ENCODE measurements around the gene ST3GAL3. TPM values are rescaled to one million over a fixed set of nuclear protein-coding genes. Genes with fewer than 3 reads are reported as not detected.

The ST3GAL3 gene
- total RNA-seq, 1 experiment from 2014 or later: 26.0 TPM

DNA sequence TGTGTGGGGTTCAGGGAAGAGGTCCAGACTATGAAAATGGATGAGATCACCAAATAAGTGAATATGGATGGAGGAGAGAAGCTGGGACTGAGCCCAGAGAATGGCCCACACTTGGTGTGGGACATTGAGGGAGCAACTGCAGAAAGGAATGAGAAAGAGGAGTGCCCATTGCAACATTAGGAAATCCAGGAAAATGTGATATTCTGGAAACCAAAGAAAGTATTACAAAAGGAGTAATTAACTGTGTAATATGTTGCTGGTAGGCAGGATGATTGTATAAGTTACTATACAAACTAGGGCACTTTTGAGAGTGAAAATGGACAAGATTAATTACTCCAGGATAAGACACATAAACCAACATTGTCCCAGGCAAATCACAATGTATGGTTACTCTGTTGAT, 166.5 kb downstream of the ST3GAL3 start:
- TF ChIP-seq POLR2AphosphoS5 (IDR thresholded peaks at IDR 0.05; ENCODE audit: low read depth, low read length): no peak
- TF ChIP-seq SIN3A (IDR thresholded peaks at IDR 0.05; ENCODE audit: borderline replicate concordance, insufficient read depth, low read depth, low read length): no peak
- TF ChIP-seq TCF7L2 (IDR thresholded peaks at IDR 0.05; ENCODE audit: low read depth, low read length): no peak
- TF ChIP-seq, protein P1, sequence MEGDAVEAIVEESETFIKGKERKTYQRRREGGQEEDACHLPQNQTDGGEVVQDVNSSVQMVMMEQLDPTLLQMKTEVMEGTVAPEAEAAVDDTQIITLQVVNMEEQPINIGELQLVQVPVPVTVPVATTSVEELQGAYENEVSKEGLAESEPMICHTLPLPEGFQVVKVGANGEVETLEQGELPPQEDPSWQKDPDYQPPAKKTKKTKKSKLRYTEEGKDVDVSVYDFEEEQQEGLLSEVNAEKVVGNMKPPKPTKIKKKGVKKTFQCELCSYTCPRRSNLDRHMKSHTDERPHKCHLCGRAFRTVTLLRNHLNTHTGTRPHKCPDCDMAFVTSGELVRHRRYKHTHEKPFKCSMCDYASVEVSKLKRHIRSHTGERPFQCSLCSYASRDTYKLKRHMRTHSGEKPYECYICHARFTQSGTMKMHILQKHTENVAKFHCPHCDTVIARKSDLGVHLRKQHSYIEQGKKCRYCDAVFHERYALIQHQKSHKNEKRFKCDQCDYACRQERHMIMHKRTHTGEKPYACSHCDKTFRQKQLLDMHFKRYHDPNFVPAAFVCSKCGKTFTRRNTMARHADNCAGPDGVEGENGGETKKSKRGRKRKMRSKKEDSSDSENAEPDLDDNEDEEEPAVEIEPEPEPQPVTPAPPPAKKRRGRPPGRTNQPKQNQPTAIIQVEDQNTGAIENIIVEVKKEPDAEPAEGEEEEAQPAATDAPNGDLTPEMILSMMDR (IDR thresholded peaks at IDR 0.05): no peak
- TF ChIP-seq, protein P2, sequence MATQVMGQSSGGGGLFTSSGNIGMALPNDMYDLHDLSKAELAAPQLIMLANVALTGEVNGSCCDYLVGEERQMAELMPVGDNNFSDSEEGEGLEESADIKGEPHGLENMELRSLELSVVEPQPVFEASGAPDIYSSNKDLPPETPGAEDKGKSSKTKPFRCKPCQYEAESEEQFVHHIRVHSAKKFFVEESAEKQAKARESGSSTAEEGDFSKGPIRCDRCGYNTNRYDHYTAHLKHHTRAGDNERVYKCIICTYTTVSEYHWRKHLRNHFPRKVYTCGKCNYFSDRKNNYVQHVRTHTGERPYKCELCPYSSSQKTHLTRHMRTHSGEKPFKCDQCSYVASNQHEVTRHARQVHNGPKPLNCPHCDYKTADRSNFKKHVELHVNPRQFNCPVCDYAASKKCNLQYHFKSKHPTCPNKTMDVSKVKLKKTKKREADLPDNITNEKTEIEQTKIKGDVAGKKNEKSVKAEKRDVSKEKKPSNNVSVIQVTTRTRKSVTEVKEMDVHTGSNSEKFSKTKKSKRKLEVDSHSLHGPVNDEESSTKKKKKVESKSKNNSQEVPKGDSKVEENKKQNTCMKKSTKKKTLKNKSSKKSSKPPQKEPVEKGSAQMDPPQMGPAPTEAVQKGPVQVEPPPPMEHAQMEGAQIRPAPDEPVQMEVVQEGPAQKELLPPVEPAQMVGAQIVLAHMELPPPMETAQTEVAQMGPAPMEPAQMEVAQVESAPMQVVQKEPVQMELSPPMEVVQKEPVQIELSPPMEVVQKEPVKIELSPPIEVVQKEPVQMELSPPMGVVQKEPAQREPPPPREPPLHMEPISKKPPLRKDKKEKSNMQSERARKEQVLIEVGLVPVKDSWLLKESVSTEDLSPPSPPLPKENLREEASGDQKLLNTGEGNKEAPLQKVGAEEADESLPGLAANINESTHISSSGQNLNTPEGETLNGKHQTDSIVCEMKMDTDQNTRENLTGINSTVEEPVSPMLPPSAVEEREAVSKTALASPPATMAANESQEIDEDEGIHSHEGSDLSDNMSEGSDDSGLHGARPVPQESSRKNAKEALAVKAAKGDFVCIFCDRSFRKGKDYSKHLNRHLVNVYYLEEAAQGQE (IDR thresholded peaks at IDR 0.05; ENCODE audit: insufficient read depth in 1 of 2, low read depth in 2 of 2, low read length in 1 of 2): no peak
- DNase-seq (ENCODE audit: low read depth, low spot score) (no peak), ATAC-seq (no peak)
- BruUV-seq (replicated peaks): no TSS peak
- POLR2A ChIA-PET: no interaction called here
- Histone ChIP-seq H3K27ac (ENCODE audit: low read length) (no peak overlapping the region), H3K27me3 (ENCODE audit: control insufficient read depth, insufficient read depth, low read length) (no peaks in the 10 kb centered on the region), H3K4me1 (ENCODE audit: control insufficient read depth, insufficient read depth, low read length) (no peaks in the 10 kb centered on the region), H3K9me3 (ENCODE audit: control insufficient read depth, insufficient read depth, low read depth, low read length) (no peaks in the 10 kb centered on the region), H3K36me3 (ENCODE audit: control insufficient read depth, insufficient read depth, low read length) (no peaks in the 10 kb centered on the region; the same call in 1 of the 2 replicates), H3K4me3 (ENCODE audit: low read depth in 2 of 2, low read length in 2 of 2) (no peak overlapping the region)
- in situ Hi-C loops (cut with HindIII; ENCODE audit: low pct_unique_long_range_greater_than_20kb, low sequenced_read_pairs) (no loop called here), intact Hi-C loops (cut with micrococcal nuclease; ENCODE audit: unreplicated experiment) (no loop called here)
- CTCF ChIA-PET: no interaction called here

DNA sequence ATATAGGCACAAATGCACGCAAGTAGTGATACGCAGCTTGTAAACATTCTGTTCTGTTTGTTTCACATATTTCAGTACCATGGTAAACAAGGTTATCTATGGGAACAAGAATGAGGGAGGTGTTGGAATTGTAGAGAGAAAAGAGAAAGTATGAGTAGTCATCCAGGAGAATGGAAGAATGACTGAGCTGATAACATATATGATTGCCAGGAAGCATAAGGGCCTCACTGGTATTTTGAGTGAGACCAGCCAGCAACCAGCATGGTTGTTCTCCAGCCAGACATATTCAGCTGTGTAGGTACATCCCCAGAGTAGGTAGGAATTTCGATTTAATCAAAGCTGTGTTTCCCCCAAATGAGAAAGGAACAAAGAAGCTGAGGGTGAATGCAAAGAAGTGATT, 167.4 kb downstream of the ST3GAL3 start:
- no peak for ATAC-seq

More for the DNA sequence above, 167.4 kb downstream of the ST3GAL3 start:
- ChIA-PET POLR2A (no interaction called here), CTCF (no interaction called here)
- Histone ChIP-seq H3K36me3 (ENCODE audit: control insufficient read depth, insufficient read depth, low read length) (no peaks in the 10 kb centered on the region; the same call in 1 of the 2 replicates), H3K27me3 (ENCODE audit: control insufficient read depth, insufficient read depth, low read length) (no peaks in the 10 kb centered on the region), H3K9me3 (ENCODE audit: control insufficient read depth, insufficient read depth, low read depth, low read length) (no peaks in the 10 kb centered on the region), H3K27ac (ENCODE audit: low read length) (no peak overlapping the region), H3K4me1 (ENCODE audit: control insufficient read depth, insufficient read depth, low read length) (no peaks in the 10 kb centered on the region), H3K4me3 (ENCODE audit: low read depth in 2 of 2, low read length in 2 of 2) (no peak overlapping the region)
- in situ Hi-C loops (cut with HindIII; ENCODE audit: low pct_unique_long_range_greater_than_20kb, low sequenced_read_pairs) (no loop called here), intact Hi-C loops (cut with micrococcal nuclease; ENCODE audit: unreplicated experiment) (no loop called here)
- no peak for DNase-seq (ENCODE audit: low read depth, low spot score)
- TF ChIP-seq SIN3A (IDR thresholded peaks at IDR 0.05; ENCODE audit: borderline replicate concordance, insufficient read depth, low read depth, low read length): no peak
- no peak for TF ChIP-seq POLR2AphosphoS5 (IDR thresholded peaks at IDR 0.05; ENCODE audit: low read depth, low read length)
- TF ChIP-seq, protein P1 (IDR thresholded peaks at IDR 0.05): no peak
- no peak for TF ChIP-seq TCF7L2 (IDR thresholded peaks at IDR 0.05; ENCODE audit: low read depth, low read length)
- TF ChIP-seq, protein P2 (IDR thresholded peaks at IDR 0.05; ENCODE audit: insufficient read depth in 1 of 2, low read depth in 2 of 2, low read length in 1 of 2): no peak
- BruUV-seq (replicated peaks): no TSS peak
